IMR-90 (cell line): ENCODE measurements around the gene TSHZ1. TPM values are rescaled to one million over a fixed set of nuclear protein-coding genes. Genes with fewer than 3 reads are reported as not detected.

Experiments used
- ATAC-seq: fragments of 200-7000 bp; cut with Tn5 transposase; 2 replicates; pipeline ENCODE4 v1.9.1; 2020; ENCODE audit warnings: low read depth, mild to moderate bottlenecking, moderate library complexity
- BruUV-seq: library from RNA; stranded (reverse); fragments of 400-500 nt; replicated peaks from 2 replicates; lab custom pipeline; 2021; lab: Mats Ljungman, UMichigan
- CTCF ChIA-PET: fragments of 300-600 bp; formaldehyde crosslinking; extraction: SDS; loops from one replicate; lab custom pipeline; 2021; ENCODE audit warnings: antibody characterized with exemption; lab: Yijun Ruan, JAX
- POLR2A ChIA-PET: fragments of 300-600 bp; sonication (Branson Sonifier 250); formaldehyde crosslinking; loops from one replicate; lab custom pipeline; 2022; ENCODE audit warnings: antibody characterized with exemption; ENCODE audit not compliant: unreplicated experiment; lab: Charles Lee
- DNase-seq: peaks from one replicate; pipeline ENCODE4 v3.0.0; 2013
- H2AFZ ChIP-seq: replicated peaks from 2 replicates; pipeline ENCODE3; 2013; ENCODE audit warnings: low read length, mild to moderate bottlenecking; ENCODE audit not compliant: poor library complexity
- H2AK5ac ChIP-seq: 2 replicates; pipeline ENCODE4 v1.6.1; 2013; ENCODE audit warnings: low read depth, low read length, inconsistent platforms
- H2AK9ac ChIP-seq: replicated peaks from 2 replicates; pipeline ENCODE3; 2013; ENCODE audit warnings: mild to moderate bottlenecking, low read depth, low read length, moderate library complexity; ENCODE audit not compliant: poor library complexity
- H2BK120ac ChIP-seq: 2 replicates; pipeline ENCODE4 v1.6.1; 2013; ENCODE audit warnings: low read depth, low read length, inconsistent platforms
- H2BK15ac ChIP-seq: 3 replicates; pipeline ENCODE4 v1.6.1; 2013; ENCODE audit warnings: low read depth, low read length, inconsistent platforms
- H2BK20ac ChIP-seq: 2 replicates; pipeline ENCODE4 v1.6.1; 2013; ENCODE audit warnings: low read depth, mild to moderate bottlenecking, inconsistent platforms, low read length, moderate library complexity
- H2BK5ac ChIP-seq: 2 replicates; pipeline ENCODE4 v1.6.1; 2013; ENCODE audit warnings: mild to moderate bottlenecking, low read depth, low read length, inconsistent platforms; ENCODE audit not compliant: poor library complexity, severe bottlenecking
- H3K14ac ChIP-seq: replicated peaks from 2 replicates; pipeline ENCODE4 v1.6.1; 2013; ENCODE audit warnings: low read depth, low read length, inconsistent platforms
- H3K18ac ChIP-seq: 2 replicates; pipeline ENCODE4 v1.6.1; 2013; ENCODE audit warnings: low read depth, low read length, control low read depth
- H3K23ac ChIP-seq: 2 replicates; pipeline ENCODE4 v1.6.1; 2013; ENCODE audit warnings: low read depth, low read length, inconsistent platforms
- H3K27ac ChIP-seq: 2 replicates; pipeline ENCODE4 v1.5.1; 2013; ENCODE audit warnings: mild to moderate bottlenecking, control low read depth, low read length; ENCODE audit not compliant: insufficient read depth
- H3K27me3 ChIP-seq: 2 replicates; pipeline ENCODE4 v1.6.1; 2013; ENCODE audit warnings: low read length; ENCODE audit not compliant: control insufficient read depth, insufficient read depth
- H3K36me3 ChIP-seq: 2 replicates; pipeline ENCODE4 v1.6.1; 2013; ENCODE audit warnings: low read length, mixed read lengths; ENCODE audit not compliant: control insufficient read depth, insufficient read depth
- H3K4ac ChIP-seq: 2 replicates; pipeline ENCODE4 v1.6.1; 2013; ENCODE audit warnings: low read depth, low read length, inconsistent platforms
- H3K4me1 ChIP-seq: 2 replicates; pipeline ENCODE4 v1.6.1; 2013; ENCODE audit warnings: low read length, mixed read lengths; ENCODE audit not compliant: control insufficient read depth, insufficient read depth
- H3K4me2 ChIP-seq: 2 replicates; pipeline ENCODE4 v1.6.1; 2013; ENCODE audit warnings: low read depth, mild to moderate bottlenecking, control low read depth, low read length, moderate library complexity
- H3K4me3 ChIP-seq: 2 replicates; pipeline ENCODE4 v1.5.1; 2013; ENCODE audit warnings: low read depth, mild to moderate bottlenecking, control low read depth, low read length, moderate library complexity; ENCODE audit not compliant: insufficient read depth
- H3K56ac ChIP-seq: 2 replicates; pipeline ENCODE4 v1.6.1; 2013; ENCODE audit warnings: low read length, inconsistent platforms; ENCODE audit not compliant: insufficient read depth; ENCODE audit errors: extremely low read depth
- H3K79me1 ChIP-seq, 2 experiments: 2 replicates each; pipeline ENCODE4 v1.6.1; 2013; ENCODE audit warnings: low read length in 2 of 2, inconsistent platforms in 1 of 2, low read depth in 1 of 2
- H3K9ac ChIP-seq: 2 replicates; pipeline ENCODE4 v1.6.1; 2013; ENCODE audit warnings: low read depth, low read length, control low read depth
- H3K9me1 ChIP-seq: 2 replicates; pipeline ENCODE4 v1.6.1; 2013; ENCODE audit warnings: low read length, inconsistent platforms; ENCODE audit not compliant: insufficient read depth
- H3K9me3 ChIP-seq: 2 replicates; pipeline ENCODE4 v1.6.1; 2013; ENCODE audit warnings: low read length; ENCODE audit not compliant: control insufficient read depth, insufficient read depth
- H4K20me1 ChIP-seq: 2 replicates; pipeline ENCODE4 v1.6.1; 2013; ENCODE audit warnings: low read length, inconsistent platforms; ENCODE audit not compliant: insufficient read depth
- H4K5ac ChIP-seq: 2 replicates; pipeline ENCODE4 v1.6.1; 2013; ENCODE audit warnings: mild to moderate bottlenecking, low read depth, low read length, control low read depth
- H4K8ac ChIP-seq, 2 experiments: 2 replicates each; pipeline ENCODE4 v1.6.1; 2013; ENCODE audit warnings: low read depth in 2 of 2, low read length in 2 of 2, control low read depth in 1 of 2, inconsistent platforms in 1 of 2
- H4K91ac ChIP-seq: 2 replicates; pipeline ENCODE4 v1.6.1; 2013; ENCODE audit warnings: low read depth, low read length, inconsistent platforms; ENCODE audit not compliant: insufficient read depth
- BHLHE40 ChIP-seq: fragments of 150-350 bp; IDR thresholded peaks from 2 replicates; pipeline ENCODE4 v1.6.1; 2016; ENCODE audit warnings: mild to moderate bottlenecking, low read depth, low read length
- CEBPB ChIP-seq: IDR thresholded peaks from 2 replicates; pipeline ENCODE4 v1.6.1; 2012; ENCODE audit warnings: low read depth, low read length, improper control_type of control experiment
- CHD1 ChIP-seq: IDR thresholded peaks from 2 replicates; pipeline ENCODE4 v1.6.1; 2012; ENCODE audit warnings: low read depth, low read length, improper control_type of control experiment
- FOS ChIP-seq: fragments of 150-350 bp; IDR thresholded peaks from 2 replicates; pipeline ENCODE4 v1.6.1; 2016; ENCODE audit warnings: low read depth, low read length
- MAFK ChIP-seq: IDR thresholded peaks from 2 replicates; pipeline ENCODE4 v1.6.1; 2012; ENCODE audit warnings: low read depth, low read length, improper control_type of control experiment
- MAZ ChIP-seq: IDR thresholded peaks from 2 replicates; pipeline ENCODE4 v1.6.1; 2012; ENCODE audit warnings: low read depth, mild to moderate bottlenecking, low read length, improper control_type of control experiment, moderate library complexity, borderline replicate concordance
- MXI1 ChIP-seq: IDR thresholded peaks from 2 replicates; pipeline ENCODE4 v1.6.1; 2012; ENCODE audit warnings: low read depth, mild to moderate bottlenecking, low read length, moderate library complexity, borderline replicate concordance
- NFE2L2 ChIP-seq: fragments of 150-350 bp; IDR thresholded peaks from 2 replicates; pipeline ENCODE4 v1.6.1; 2016; ENCODE audit warnings: low read depth, mild to moderate bottlenecking, low read length
- POLR2A ChIP-seq: IDR thresholded peaks from 2 replicates; pipeline ENCODE4 v1.6.1; 2012; ENCODE audit warnings: mild to moderate bottlenecking, low read depth, low read length
- RAD21 ChIP-seq: IDR thresholded peaks from 2 replicates; pipeline ENCODE4 v1.6.1; 2012; ENCODE audit warnings: low read length, improper control_type of control experiment
- RCOR1 ChIP-seq: IDR thresholded peaks from 2 replicates; pipeline ENCODE4 v1.6.1; 2012; ENCODE audit warnings: mild to moderate bottlenecking, low read length, improper control_type of control experiment; ENCODE audit not compliant: insufficient replicate concordance
- RFX5 ChIP-seq: IDR thresholded peaks from 2 replicates; pipeline ENCODE4 v1.8.0; 2012; ENCODE audit warnings: low read depth, mild to moderate bottlenecking, low read length, moderate library complexity
- SMC3 ChIP-seq: fragments of 150-350 bp; IDR thresholded peaks from 2 replicates; pipeline ENCODE4 v1.6.1; 2016; ENCODE audit warnings: low read depth, mild to moderate bottlenecking, antibody characterized with exemption, low read length, moderate library complexity
- WGBS, 2 experiments: methylation state at CpG; one replicate each; pipeline versions ENCODE4 v1.1.5 to v1.1.7; 2013; ENCODE audit warnings: missing lambda C conversion rate in 2 of 2; ENCODE audit not compliant: insufficient read length in 1 of 2; ENCODE audit errors: extremely low coverage in 2 of 2; 5-methylcytosine and 5-hydroxymethylcytosine counted together
- dilution Hi-C: fragments of 300-500 bp; cut with HindIII; formaldehyde crosslinking; loops from one replicate; pipeline ENCODE4 v1.14.3; 2018; ENCODE audit warnings: low sequenced_read_pairs; ENCODE audit not compliant: unreplicated experiment
- in situ Hi-C: fragments of 300-500 bp; cut with MboI; formaldehyde crosslinking; loops from 3 replicates; pipeline ENCODE4 v1.14.3; 2019; ENCODE audit warnings: low sequenced_read_pairs, inconsistent platforms, mixed read lengths
- intact Hi-C: fragments of 100-400 bp; cut with micrococcal nuclease; formaldehyde crosslinking; loops from 2 replicates; pipeline ENCODE4 v1.10.0; 2022
- polyA plus RNA-seq, 3 experiments: library from polyadenylated mRNA; depleted of rRNA; stranded (reverse); fragments of >200 nt; gene quantifications; 2 replicates each; pipeline ENCODE4 v1.2.3, GENCODE V29; 2012; ENCODE audit warnings: low replicate concordance in 1 of 3
- total RNA-seq: library from RNA; depleted of rRNA; stranded (reverse); fragments of >200 nt; gene quantifications from 2 replicates; pipeline ENCODE4 v1.2.3, GENCODE V29; 2012
- TF ChIP-seq, protein P1 (sequence below): conservative IDR thresholded peaks from 2 replicates; pipeline ENCODE4 v1.5.1; 2012; ENCODE audit warnings: mild to moderate bottlenecking, low read depth, low read length, improper control_type of control experiment
- TF ChIP-seq, protein P2 (sequence below): fragments of 150-350 bp; IDR thresholded peaks from 2 replicates; pipeline ENCODE4 v1.6.1; 2017; ENCODE audit warnings: mild to moderate bottlenecking, antibody characterized with exemption, low read length, low read depth

Gene TSHZ1
- total and polyA plus RNA-seq, 2 of the 4 experiments (the other 2 are of a cell fraction), result 7.1 to 10.0 TPM

DNA sequence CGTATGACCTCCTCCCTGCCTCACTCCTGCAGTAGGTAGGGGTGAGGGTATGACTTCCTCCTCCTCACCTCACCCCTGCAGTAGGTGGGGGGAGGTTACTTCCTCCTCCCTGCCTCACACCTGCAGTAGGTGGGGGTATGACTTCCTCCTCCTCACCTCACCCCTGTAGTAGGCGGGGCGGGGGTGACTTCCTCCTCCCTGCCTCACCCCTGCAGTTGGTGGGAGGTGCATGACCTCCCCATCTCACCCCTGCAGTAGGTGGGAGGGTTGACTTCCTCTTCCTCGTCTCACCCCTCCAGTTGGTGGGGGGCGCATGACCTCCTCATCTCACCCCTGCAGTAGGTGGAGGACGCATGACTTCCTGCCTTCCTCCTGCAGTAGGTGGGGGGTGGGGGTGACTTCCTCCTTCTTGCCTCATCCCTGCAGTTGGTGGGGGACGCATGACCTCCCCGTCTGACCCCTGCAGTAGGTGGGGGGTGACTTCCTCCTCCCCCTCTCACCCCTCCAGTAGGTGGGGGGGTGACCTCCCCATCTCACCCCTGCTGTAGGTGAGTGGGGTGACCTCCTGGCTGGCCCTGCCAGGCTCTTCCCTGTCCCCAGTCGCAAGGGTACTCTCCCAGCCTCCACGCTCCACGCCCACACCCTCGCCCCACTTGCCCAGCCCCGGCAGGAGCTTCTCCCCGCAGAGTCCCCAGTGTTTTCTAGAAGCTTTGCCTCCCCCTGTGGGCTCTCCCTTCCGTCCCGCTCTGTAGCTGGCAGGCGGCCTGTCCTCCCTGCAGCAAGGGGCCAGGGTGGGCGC is 39.3 kb downstream of the TSHZ1 start:
- in situ Hi-C loops, result no loop called here

More for the DNA sequence above, 39.3 kb downstream of the TSHZ1 start:
- Histone ChIP-seq H4K5ac (peak overlapping the region; percentile 62; the same call in 1 of the 2 replicates), H3K4me3 (no peak overlapping the region), H4K91ac (peak overlapping the region; percentile 20; the same call in 1 of the 2 replicates), H3K79me1 (peaks cover 14 to 37% of the 10 kb centered on the region in 2 experiments; a peak in 3 of 4 replicates), H4K20me1 (no peaks in the 10 kb centered on the region), H3K18ac (no peak overlapping the region), H2BK20ac (no peak overlapping the region), H3K36me3 (no peaks in the 10 kb centered on the region), H4K8ac (peak overlapping the region; percentile 8 to 18; a peak in 2 of 4 replicates), H2BK120ac (no peak overlapping the region), H3K27me3 (no peaks in the 10 kb centered on the region), H2AK5ac (peak overlapping the region; percentile 60), H3K4me2 (no peak overlapping the region), H3K9me3 (no peaks in the 10 kb centered on the region), H3K4me1 (peaks cover 16% of the 10 kb centered on the region), H3K9me1 (peaks cover 11% of the 10 kb centered on the region; the same call in 1 of the 2 replicates), H3K14ac (no peak overlapping the region; the same call in 1 of the 2 replicates), H3K23ac (no peak overlapping the region), H3K27ac (no peak overlapping the region), H2AFZ (peak overlapping the region; percentile 15), H3K56ac (no peak overlapping the region), H2AK9ac (no peak overlapping the region), H2BK5ac (no peak overlapping the region), H3K4ac (peak overlapping the region; percentile 21; the same call in 1 of the 2 replicates), H2BK15ac (no peak overlapping the region), H3K9ac (no peak overlapping the region)
- TF ChIP-seq, protein P1, sequence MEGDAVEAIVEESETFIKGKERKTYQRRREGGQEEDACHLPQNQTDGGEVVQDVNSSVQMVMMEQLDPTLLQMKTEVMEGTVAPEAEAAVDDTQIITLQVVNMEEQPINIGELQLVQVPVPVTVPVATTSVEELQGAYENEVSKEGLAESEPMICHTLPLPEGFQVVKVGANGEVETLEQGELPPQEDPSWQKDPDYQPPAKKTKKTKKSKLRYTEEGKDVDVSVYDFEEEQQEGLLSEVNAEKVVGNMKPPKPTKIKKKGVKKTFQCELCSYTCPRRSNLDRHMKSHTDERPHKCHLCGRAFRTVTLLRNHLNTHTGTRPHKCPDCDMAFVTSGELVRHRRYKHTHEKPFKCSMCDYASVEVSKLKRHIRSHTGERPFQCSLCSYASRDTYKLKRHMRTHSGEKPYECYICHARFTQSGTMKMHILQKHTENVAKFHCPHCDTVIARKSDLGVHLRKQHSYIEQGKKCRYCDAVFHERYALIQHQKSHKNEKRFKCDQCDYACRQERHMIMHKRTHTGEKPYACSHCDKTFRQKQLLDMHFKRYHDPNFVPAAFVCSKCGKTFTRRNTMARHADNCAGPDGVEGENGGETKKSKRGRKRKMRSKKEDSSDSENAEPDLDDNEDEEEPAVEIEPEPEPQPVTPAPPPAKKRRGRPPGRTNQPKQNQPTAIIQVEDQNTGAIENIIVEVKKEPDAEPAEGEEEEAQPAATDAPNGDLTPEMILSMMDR, result no peak
- TF ChIP-seq NFE2L2, result no peak
- no peak for TF ChIP-seq CEBPB
- no peak for TF ChIP-seq MAFK
- no peak for TF ChIP-seq SMC3
- no peak for TF ChIP-seq POLR2A
- no peak for TF ChIP-seq RFX5
- no peak for TF ChIP-seq CHD1
- no peak for TF ChIP-seq BHLHE40
- no peak for TF ChIP-seq MAZ
- no peak for TF ChIP-seq FOS
- TF ChIP-seq MXI1, result no peak
- TF ChIP-seq, protein P2, sequence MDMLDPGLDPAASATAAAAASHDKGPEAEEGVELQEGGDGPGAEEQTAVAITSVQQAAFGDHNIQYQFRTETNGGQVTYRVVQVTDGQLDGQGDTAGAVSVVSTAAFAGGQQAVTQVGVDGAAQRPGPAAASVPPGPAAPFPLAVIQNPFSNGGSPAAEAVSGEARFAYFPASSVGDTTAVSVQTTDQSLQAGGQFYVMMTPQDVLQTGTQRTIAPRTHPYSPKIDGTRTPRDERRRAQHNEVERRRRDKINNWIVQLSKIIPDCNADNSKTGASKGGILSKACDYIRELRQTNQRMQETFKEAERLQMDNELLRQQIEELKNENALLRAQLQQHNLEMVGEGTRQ, result no peak
- TF ChIP-seq RCOR1, result no peak
- no peak for TF ChIP-seq RAD21
- DNase-seq (no peak), ATAC-seq (no peak)
- 80% methylated on average over 1 of the region's 18 CpGs; no CpG with 5 or more reads in 1 of the 2 experiments for WGBS, 2 experiments
- intact Hi-C loops (no loop called here), dilution Hi-C loops (no loop called here)
- CTCF ChIA-PET, result no interaction called here
- BruUV-seq, result no TSS peak
- POLR2A ChIA-PET, result no interaction called here
